ENCODE results near the gene GMEB2. TPM values are rescaled to one million over a fixed set of nuclear protein-coding genes. Genes with fewer than 3 reads are reported as not detected.
"Not testable (repeated sequence)": the region's sequence is repeated elsewhere in the genome, so short reads cannot be mapped to it uniquely, and the experiment has no call there.

GMEB2 gene
- total RNA-seq, 1 donor from 2014 or later = 6.9 TPM

- ATAC-seq = no peak
Observed at GRCh38 chr20:63570281-63571086, 56.4 kb downstream of the GMEB2 start.

GRCh38 chr20:63568986-63569949 lies 57.6 kb downstream of the GMEB2 start:
- ATAC-seq = no peak

GRCh38 chr20:63568170-63568981 lies 58.5 kb downstream of the GMEB2 start:
- no peak for ATAC-seq

DNA sequence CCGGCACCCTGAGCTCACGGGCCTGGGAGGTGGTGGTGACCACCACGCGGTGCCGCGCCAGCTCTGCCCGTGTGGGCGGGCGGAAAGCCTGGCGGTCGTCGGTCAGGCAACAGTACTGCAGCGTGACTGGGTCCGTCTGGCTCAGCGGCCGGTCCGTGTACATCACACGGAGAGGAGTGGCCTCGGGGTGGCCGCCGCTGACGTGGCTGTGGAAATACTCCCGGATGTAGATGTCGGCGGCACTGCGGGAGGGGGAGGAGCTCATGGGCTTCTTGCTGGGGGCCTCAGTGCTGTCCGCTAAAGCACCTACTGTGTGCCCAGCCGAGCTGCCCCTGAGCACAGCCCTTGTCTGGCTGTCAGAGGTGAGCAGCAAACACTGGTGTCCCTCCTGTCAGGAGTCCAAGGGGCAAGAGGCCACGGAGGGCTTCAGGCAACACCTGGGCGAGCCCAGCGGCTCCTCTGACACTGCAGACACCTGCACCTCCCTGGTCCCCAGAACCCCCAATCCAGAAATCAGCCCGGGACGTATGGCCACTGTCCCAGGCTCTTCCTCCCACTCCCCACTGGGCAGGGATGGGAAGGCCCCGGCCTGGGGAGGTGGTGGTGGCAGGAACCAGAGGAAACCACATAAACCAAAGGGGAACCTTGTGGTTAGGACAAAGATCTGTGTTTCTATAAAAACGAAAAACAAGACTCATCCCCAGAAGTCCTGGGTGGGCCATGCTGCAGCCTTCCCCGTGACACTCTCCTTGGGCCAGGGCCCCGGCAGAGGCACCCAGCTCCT lies 59.3 kb downstream of the GMEB2 start:
- peak; percentile 1 for ATAC-seq

GRCh38 chr20:63567136-63567385 lies 59.8 kb downstream of the GMEB2 start:
- peak; percentile 3 for ATAC-seq

- no peak for ATAC-seq
Observed at GRCh38 chr20:63566395-63567135, 60.3 kb downstream of the GMEB2 start.

DNA sequence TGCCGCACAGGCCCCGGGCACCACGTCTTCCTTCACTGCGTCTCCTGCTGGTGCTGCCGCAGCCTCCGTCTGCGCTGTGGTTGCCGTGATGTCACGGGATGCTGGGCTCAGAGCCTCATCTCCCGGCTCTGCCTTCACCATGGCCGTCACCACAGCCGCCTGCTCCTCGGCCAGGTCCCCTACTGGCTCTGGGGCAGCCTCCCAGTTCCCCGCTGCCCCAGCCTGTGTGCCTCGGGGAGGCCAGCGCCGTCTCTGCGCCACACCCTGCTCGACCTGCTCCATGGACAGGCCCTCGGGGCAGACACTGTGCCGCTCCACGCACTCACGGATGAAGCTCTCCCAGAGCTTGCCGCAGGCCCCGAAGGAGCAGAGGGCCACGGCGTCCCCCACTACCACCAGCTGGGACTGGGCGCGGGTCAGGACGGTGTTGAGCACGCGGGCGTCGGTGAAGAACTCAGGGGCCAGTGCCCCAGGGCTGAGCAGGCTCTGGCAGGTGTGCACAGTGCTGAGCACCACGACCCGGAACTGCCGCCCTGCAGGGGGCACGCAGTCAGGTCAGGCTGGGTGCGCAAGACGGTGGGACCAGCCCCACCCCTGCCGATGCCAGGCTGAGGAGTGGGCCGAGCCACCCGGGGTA lies 61.1 kb downstream of the GMEB2 start:
- ATAC-seq = no peak

GRCh38 chr20:63565021-63565698 lies 61.7 kb downstream of the GMEB2 start:
- no peak for ATAC-seq

DNA sequence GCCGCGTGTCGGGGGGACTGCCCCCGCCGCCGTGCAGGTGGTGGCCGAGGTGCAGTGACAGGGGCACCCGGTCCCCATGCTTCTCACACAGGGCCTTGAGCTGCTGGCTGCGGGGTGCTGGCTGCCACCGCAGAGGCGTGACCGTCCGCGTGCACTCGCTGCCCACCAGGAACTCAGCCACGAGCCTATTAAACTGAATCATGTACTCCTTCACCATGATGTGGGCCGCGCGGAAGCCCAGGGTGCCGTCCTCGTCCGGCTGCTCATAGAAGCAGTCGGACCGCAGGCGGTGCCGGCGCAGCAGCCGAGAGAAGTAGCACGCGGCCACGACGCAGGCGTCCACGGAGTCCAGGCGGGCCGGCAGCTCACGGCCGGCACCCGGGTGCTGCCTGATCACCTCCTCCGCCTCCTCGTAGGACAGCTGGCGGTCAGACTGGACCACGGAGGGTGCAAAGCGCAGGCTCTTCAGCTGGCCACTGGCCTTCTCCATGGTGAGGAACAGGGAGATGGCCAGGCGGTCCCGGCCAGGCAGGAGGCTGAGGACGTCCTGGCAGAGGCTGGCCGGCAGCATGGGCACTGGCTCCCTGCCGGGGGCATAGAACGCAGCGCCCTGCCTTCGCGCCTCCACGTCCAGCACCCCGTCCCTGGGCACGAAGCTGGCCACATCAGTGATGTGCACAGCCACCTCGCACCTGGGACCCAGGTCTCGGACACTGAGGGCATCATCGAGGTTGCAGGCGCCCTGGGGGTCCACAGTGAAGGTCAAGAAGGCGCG lies 62.7 kb downstream of the GMEB2 start:
- no peak for ATAC-seq

- no peak for ATAC-seq
Observed at GRCh38 chr20:63563225-63563935, 63.5 kb downstream of the GMEB2 start.

- ATAC-seq = no peak
Observed at GRCh38 chr20:63562461-63563224, 64.3 kb downstream of the GMEB2 start.

DNA sequence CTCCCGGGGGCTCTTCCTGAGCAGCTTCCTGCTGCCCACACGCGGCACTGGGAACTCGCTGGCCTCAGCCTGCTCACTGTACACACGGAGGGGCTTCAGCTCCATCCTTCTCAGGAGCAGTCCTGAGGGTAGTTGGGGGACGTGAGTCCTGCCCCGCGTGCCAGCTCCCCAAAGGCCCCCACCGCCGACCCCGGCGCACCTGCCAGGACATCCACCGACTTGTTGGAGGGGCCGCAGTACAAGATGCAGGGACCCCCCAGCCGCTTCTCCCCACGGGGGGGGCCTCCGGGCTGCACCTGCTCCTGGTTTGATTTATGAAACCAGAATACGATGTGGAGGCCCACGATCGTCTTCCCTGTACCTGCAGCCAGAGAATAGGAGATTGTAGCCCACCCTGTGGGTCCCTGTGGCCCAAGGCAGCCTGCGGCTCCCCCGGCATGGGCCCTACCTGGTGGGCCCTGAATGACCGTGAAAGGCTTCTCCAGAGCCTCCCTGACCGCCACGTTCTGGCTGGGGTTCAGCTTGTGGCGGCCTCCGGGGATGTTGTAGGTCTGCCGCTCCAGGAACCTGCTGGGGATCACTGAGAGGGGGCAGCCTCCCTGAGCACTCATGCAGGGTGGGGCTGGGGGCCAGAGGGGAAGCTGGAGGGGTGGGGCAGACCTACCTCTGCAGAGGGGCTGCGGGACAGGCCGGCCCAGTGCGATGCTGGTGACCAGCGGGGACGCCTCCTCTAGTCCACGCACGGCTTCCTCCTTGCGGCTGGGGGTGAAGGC lies 65.1 kb downstream of the GMEB2 start:
- ATAC-seq = no peak

- ATAC-seq = no peak
Observed at GRCh38 chr20:63560856-63561609, 65.9 kb downstream of the GMEB2 start.

- no peak for ATAC-seq
Observed at GRCh38 chr20:63560333-63560805, 66.5 kb downstream of the GMEB2 start.

GRCh38 chr20:63559485-63560332 lies 67.2 kb downstream of the GMEB2 start:
- ATAC-seq = not testable (repeated sequence)

Data from esophagus mucosa (tissue), 1 donor.